ENCODE results near the gene SFXN1. TPM values are rescaled to one million over a fixed set of nuclear protein-coding genes. Genes with fewer than 3 reads are reported as not detected.

Gene SFXN1
- total RNA-seq, 1 donor: 110 TPM

DNA sequence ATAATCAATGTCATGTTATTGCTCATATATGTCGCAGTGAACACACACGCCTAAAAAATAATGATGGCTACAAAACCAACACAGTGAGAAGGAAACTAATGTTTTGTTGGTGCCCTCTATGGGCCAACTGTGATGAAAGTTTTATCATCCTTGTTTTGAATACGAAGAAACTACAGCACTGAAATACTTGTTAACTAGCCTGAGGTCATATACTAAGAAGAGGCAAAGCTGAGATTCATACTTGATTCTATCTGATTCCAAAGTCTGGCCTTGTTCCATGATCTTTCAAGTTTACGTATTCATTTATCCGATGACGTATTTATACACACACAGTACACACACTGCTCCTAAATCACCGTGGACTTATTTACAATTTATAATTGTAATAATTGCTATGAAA is 18.2 kb upstream of the SFXN1 start:
- H3K4me3 ChIP-seq (ENCODE audit: low read length): no peak overlapping the region
- peaks cover 3% of the 10 kb centered on the region for H3K4me1 ChIP-seq (ENCODE audit: insufficient read depth, low read length)
- peaks cover 2% of the 10 kb centered on the region for H3K27me3 ChIP-seq (ENCODE audit: insufficient read depth, low read length)
- H3K9me3 ChIP-seq (ENCODE audit: low read depth, low read length): no peaks in the 10 kb centered on the region

DNA sequence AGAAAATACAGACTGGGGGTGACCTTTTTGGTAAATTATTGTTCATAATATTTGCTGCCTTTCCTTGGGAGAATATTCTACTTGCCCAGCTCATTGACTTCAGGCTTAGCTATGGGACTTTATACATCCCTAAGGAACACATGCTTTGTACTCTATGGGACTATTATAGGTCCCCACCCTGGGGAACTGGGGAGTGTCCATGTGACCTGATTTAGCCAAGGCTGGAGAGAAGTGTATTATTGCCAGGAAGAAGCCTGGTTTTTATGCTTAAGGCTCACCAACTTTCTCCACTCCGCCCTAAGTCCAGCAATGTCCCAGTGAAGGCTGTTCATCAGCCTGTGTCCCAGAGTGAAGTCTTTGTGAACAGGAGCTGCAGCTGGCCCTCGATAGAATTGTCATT is 17.8 kb upstream of the SFXN1 start:
- Histone ChIP-seq H3K27me3 (ENCODE audit: insufficient read depth, low read length) (no peaks in the 10 kb centered on the region), H3K4me1 (ENCODE audit: insufficient read depth, low read length) (peaks cover 3% of the 10 kb centered on the region), H3K9me3 (ENCODE audit: low read depth, low read length) (no peaks in the 10 kb centered on the region), H3K4me3 (ENCODE audit: low read length) (no peak overlapping the region)

GRCh38 chr5:175461370-175461769 is 17.0 kb upstream of the SFXN1 start:
- Histone ChIP-seq H3K9me3 (ENCODE audit: low read depth, low read length) (no peaks in the 10 kb centered on the region), H3K27me3 (ENCODE audit: insufficient read depth, low read length) (no peaks in the 10 kb centered on the region), H3K4me1 (ENCODE audit: insufficient read depth, low read length) (peaks cover 3% of the 10 kb centered on the region), H3K4me3 (ENCODE audit: low read length) (no peak overlapping the region)

DNA sequence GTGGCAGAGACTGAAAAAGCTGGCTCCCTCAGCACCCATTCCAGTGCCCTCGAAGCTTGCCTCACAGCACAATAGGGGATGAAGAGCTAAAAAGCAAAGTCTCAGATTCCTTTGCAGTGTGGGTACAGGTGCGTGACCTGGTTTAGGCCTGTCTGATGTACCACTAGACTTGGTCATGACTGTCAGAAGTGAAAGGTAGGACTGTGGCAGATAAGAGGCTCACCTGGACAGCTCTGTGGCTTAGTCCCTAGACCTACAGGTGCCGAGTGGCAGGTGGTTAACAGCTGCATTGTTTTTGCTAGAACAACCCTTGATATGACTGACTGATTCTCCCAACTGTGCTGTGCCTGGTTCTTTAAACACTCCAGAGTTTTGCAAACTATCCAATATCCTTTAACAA is 14.7 kb upstream of the SFXN1 start:
- Histone ChIP-seq H3K27me3 (ENCODE audit: insufficient read depth, low read length) (no peaks in the 10 kb centered on the region), H3K4me3 (ENCODE audit: low read length) (no peak overlapping the region), H3K4me1 (ENCODE audit: insufficient read depth, low read length) (peaks cover 3% of the 10 kb centered on the region), H3K9me3 (ENCODE audit: low read depth, low read length) (no peaks in the 10 kb centered on the region)

DNA sequence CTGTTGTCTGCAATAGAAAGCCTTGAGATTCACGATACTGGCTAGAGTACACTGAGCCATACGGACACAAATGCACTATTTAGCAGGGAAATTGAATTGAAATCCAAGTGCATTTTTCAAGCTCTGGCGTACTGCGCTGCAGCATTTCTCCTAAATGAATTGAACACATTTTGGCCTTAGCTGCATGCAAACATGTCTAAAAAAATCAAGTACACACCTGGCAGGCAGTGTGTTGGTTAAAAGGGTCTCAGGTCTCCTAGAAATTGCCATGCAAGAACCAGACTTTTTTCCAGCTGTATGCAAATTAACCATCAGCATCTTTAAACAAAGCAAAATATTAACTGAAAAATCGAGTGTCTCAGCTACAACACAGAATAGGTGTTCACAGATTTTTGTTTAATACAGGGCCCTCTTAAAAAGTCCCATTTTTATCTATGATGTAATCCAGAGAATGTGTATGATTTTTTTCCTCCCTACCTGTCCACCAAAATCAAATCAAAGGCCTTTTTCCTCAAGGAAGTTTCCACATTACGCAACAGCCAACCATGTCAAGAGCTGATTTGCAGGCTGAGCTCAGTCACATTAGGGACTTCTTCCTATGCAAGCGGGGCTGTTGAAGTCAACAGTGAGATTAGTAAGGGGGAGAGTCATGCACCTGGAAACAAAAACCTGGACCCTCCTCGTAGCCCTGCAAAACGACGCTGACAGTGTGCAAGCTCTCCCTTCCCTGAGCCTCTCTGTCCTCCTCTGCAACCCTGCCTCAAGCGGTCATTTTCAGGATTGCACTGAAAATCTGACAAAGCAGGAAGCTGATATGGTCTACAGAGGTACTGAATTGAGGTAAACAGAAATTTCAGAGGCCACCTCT is 14.1 kb upstream of the SFXN1 start:
- Histone ChIP-seq H3K4me1 (ENCODE audit: insufficient read depth, low read length) (peaks cover 3% of the 10 kb centered on the region), H3K4me3 (ENCODE audit: low read length) (no peak overlapping the region), H3K9me3 (ENCODE audit: low read depth, low read length) (no peaks in the 10 kb centered on the region), H3K27me3 (ENCODE audit: insufficient read depth, low read length) (no peaks in the 10 kb centered on the region)

DNA sequence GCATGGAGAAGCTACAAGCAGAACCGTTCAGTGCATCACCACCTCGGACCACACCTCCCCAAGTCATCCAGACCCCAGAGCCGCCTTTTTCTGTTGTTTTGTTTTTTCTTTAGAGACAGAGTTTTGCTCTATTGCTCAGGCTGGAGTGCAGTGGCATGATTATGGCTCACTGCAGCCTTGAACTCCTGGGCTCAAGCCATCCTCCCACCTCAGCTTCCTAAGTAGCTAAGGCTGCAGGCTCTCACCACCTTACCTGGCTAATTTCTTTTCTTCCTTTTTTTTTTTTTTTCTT is 13.5 kb upstream of the SFXN1 start:
- H3K4me3 ChIP-seq (ENCODE audit: low read length): no peak overlapping the region
- no peaks in the 10 kb centered on the region for H3K27me3 ChIP-seq (ENCODE audit: insufficient read depth, low read length)
- no peaks in the 10 kb centered on the region for H3K9me3 ChIP-seq (ENCODE audit: low read depth, low read length)
- peaks cover 3% of the 10 kb centered on the region for H3K4me1 ChIP-seq (ENCODE audit: insufficient read depth, low read length)

GRCh38 chr5:175465282-175465681 is 13.1 kb upstream of the SFXN1 start:
- Histone ChIP-seq H3K4me1 (ENCODE audit: insufficient read depth, low read length) (peaks cover 3% of the 10 kb centered on the region), H3K9me3 (ENCODE audit: low read depth, low read length) (no peaks in the 10 kb centered on the region), H3K4me3 (ENCODE audit: low read length) (no peak overlapping the region), H3K27me3 (ENCODE audit: insufficient read depth, low read length) (no peaks in the 10 kb centered on the region)

- H3K4me1 ChIP-seq (ENCODE audit: insufficient read depth, low read length): peaks cover 3% of the 10 kb centered on the region
- no peak overlapping the region for H3K4me3 ChIP-seq (ENCODE audit: low read length)
- H3K9me3 ChIP-seq (ENCODE audit: low read depth, low read length): no peaks in the 10 kb centered on the region
- H3K27me3 ChIP-seq (ENCODE audit: insufficient read depth, low read length): no peaks in the 10 kb centered on the region
Measured at GRCh38 chr5:175466700-175467318, 11.6 kb upstream of the SFXN1 start.

DNA sequence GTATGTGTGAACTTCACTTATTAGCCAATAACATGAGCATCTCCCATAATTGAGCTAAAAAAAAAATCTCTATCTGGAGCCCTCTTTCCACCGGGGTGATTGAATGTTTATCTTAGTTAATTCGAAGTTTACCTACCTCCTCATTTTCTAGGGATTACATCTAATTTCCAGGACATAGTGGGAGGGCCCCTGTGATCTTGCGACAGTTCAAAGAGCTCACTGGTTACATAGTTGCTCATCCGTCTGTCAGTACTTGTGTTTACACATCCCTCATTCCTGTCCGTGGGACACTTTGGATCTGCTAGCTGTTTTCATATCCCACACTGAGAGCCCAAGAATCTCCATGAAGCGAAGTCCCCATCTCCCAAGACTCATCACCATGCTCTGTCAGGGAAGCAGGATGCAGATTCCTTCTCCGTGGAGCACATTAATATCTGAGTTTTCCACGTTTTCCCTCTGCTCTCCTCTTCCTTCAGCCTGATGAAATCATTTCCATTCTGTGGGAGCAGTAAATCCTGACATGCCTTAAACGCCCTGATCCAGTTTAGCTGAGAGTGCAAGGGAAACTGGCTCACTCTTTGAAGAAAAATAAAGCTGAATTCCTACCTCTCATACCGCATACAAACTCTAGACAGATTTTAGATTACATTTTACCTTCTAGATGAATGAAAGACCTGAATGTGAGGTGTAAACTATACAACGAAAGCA is 10.2 kb upstream of the SFXN1 start:
- H3K4me3 ChIP-seq (ENCODE audit: low read length): no peak overlapping the region
- H3K4me1 ChIP-seq (ENCODE audit: insufficient read depth, low read length): peaks cover 3% of the 10 kb centered on the region
- H3K27me3 ChIP-seq (ENCODE audit: insufficient read depth, low read length): no peaks in the 10 kb centered on the region
- no peaks in the 10 kb centered on the region for H3K9me3 ChIP-seq (ENCODE audit: low read depth, low read length)

GRCh38 chr5:175468892-175469291 is 9.5 kb upstream of the SFXN1 start:
- H3K4me3 ChIP-seq (ENCODE audit: low read length): no peak overlapping the region
- H3K4me1 ChIP-seq (ENCODE audit: insufficient read depth, low read length): peaks cover 3% of the 10 kb centered on the region
- H3K27me3 ChIP-seq (ENCODE audit: insufficient read depth, low read length): no peaks in the 10 kb centered on the region
- no peaks in the 10 kb centered on the region for H3K9me3 ChIP-seq (ENCODE audit: low read depth, low read length)

DNA sequence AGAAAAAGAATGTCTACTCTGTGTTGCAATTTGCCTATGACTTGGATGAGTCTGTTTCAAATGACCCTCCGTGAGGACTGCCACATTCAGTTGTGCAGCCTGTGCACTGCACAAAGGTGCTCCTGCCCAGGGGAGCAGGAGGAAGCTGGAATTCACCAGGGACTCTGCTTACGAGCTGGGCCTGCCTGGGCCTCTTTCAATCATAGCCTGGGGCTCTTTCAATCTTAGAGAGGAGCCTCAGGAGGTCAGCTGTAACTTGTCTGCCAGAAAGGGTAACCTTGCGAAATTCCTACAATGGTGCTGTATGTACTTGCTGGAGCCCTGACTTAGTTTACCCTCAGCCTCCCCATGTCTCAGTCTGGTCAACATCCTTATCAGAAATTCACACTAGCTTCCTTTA is 8.4 kb upstream of the SFXN1 start:
- no peak overlapping the region for H3K4me3 ChIP-seq (ENCODE audit: low read length)
- no peaks in the 10 kb centered on the region for H3K4me1 ChIP-seq (ENCODE audit: insufficient read depth, low read length)
- no peaks in the 10 kb centered on the region for H3K27me3 ChIP-seq (ENCODE audit: insufficient read depth, low read length)
- H3K9me3 ChIP-seq (ENCODE audit: low read depth, low read length): no peaks in the 10 kb centered on the region

DNA sequence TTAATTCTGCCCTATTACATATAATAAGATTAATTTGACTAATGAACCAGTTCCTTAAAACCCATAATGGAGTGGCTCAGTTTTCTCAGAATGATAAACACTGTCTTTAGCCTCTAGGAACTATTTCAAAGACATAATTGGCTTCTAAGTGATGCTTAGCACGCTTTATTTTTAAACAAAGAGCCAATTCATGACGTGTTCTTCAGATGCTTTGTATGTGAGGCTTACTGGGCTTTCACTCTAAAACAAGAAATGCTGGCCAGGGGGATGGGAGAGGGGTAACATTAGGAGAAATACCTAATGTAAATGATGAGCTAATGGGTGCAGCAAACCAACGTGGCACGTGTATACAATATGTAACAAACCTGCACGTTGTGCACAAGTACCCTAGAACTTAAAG is 7.6 kb upstream of the SFXN1 start:
- Histone ChIP-seq H3K4me3 (ENCODE audit: low read length) (no peak overlapping the region), H3K4me1 (ENCODE audit: insufficient read depth, low read length) (no peaks in the 10 kb centered on the region), H3K9me3 (ENCODE audit: low read depth, low read length) (no peaks in the 10 kb centered on the region), H3K27me3 (ENCODE audit: insufficient read depth, low read length) (no peaks in the 10 kb centered on the region)

DNA sequence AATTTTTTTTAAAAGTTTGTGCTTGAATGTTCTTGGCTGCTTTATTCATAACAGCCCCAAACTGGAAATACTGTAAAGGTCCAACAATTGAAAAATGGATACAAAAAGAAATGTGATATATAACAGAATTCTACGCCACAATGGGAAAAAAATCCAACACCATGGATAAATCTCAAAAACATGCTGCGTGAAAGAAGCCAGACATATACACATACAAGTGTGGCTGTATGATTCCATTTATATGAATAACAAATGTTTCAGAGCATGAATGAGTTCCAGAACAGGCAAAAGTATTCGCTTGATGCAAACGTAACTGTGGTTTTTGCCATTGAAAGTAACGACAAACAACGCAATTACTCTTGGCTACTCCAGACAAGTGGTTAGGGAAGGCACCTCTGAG is 7.2 kb upstream of the SFXN1 start:
- no peaks in the 10 kb centered on the region for H3K4me1 ChIP-seq (ENCODE audit: insufficient read depth, low read length)
- no peak overlapping the region for H3K4me3 ChIP-seq (ENCODE audit: low read length)
- no peaks in the 10 kb centered on the region for H3K9me3 ChIP-seq (ENCODE audit: low read depth, low read length)
- no peaks in the 10 kb centered on the region for H3K27me3 ChIP-seq (ENCODE audit: insufficient read depth, low read length)

- Histone ChIP-seq H3K27me3 (ENCODE audit: insufficient read depth, low read length) (no peaks in the 10 kb centered on the region), H3K4me1 (ENCODE audit: insufficient read depth, low read length) (no peaks in the 10 kb centered on the region), H3K4me3 (ENCODE audit: low read length) (no peak overlapping the region), H3K9me3 (ENCODE audit: low read depth, low read length) (no peaks in the 10 kb centered on the region)
Measured at GRCh38 chr5:175471628-175472027, 6.7 kb upstream of the SFXN1 start.

GRCh38 chr5:175472378-175472777 is 6.0 kb upstream of the SFXN1 start:
- H3K27me3 ChIP-seq (ENCODE audit: insufficient read depth, low read length): no peaks in the 10 kb centered on the region
- no peaks in the 10 kb centered on the region for H3K9me3 ChIP-seq (ENCODE audit: low read depth, low read length)
- no peak overlapping the region for H3K4me3 ChIP-seq (ENCODE audit: low read length)
- H3K4me1 ChIP-seq (ENCODE audit: insufficient read depth, low read length): no peaks in the 10 kb centered on the region
